Effector CD8-positive, alpha-beta T cell (primary cell): ENCODE measurements around the gene ATP13A5.

Source experiments
- DNase-seq: peaks from one replicate; lab custom pipeline; 2025; lab: John Stamatoyannopoulos, UW

The ATP13A5 gene

DNA sequence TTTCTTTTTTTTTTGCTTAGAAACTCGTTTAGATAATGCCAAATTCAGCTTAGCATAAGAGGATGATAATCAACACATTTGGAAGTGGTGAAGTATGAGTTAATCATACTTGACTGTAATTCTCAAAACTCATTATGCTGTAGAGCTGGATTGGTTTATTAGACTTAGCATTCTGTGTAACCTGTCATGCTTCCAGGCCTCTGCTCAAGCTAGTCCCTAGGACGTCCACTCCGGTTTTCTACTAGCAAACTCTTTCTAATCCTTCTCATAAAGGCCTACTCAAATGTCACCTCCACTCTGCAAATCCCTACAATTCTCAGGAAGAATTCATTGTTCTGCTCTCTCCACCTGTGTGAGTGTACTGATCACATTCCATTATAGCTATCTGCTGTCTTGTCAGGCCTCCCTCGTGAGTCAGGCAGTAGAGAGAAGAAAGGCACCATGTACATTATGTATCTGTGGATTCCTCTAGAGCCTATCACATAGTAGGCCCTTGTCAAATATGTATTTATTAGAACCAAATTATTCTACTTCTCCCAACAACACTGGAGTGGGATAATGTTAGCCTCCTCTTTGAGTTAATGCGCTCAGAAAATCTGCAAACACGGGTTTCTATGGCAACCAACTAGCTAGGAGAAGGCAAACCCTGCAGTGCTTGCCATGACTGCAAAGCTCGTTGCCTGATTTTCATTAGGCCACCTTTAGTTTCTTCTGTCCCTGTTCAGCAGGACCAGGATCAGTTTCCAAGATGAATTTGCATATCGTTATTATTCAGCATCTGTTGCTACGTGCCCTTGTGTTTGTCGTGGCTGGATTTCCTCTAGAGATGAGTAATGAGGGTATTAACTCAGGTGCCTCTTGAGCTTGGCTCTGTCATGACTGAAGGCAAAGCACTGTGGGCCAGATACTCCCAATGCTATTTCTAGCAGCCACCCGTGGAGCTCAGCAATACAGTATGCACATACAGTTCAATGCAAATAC, 30.7 kb downstream of the ATP13A5 start:
- no peak for DNase-seq

DNA sequence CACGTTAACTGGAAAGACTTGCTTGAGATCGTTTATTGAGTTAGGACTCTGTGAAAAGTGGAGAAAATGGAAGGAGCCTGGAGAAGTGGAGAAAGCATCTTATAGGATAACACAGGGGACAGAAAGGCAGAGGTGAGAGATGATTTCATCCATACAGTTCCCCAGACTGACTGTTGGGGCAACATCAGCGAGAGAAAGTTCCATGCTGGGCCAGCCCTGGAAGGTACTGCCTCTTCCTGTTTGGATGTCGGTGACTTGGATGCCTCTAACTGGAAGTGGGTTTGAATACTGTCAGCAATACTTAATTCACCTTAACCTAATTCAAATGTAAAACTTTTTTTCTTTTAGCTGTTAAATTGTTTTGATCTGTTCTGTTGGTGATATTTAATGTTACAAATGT, 32.3 kb downstream of the ATP13A5 start:
- DNase-seq: no peak

DNA sequence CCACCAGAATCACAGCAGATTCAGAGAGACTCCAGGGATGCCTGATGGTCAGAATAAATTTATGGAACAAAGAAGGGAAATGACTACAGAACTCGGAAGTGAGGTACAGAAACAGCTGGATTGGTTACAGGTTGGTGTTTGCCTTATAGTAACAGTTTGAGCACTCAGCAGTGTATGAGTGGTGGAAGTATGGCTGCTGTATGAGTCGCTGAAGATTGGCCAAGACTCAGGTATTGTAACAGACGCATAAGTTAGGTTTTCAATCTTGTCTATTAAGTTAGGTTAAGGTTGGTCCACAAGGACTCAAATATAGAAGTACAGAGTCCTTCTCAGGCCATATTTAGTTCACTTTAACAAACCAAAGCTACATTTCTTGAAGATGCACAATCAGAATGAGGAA, 33.1 kb downstream of the ATP13A5 start:
- no peak for DNase-seq

DNA sequence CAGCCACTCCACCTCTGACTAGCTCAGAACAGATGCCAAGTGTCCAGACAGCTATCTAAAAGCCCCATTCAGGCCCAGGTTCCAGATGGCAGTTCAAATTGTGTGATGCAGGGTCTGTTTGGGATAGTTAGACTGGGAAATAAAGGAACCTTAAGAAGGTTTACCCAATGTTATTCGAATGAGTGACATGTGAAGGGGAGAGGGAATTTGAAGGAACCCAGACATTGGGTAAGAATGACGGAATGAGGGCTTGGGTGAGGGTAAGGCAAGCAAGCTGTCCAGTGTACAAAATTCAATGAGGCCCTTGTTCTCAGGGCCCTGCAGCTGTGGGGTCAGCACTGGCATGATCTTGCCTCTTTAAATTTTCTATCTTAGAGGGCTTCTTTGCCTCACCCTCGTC, 34.1 kb downstream of the ATP13A5 start:
- DNase-seq: no peak

DNA sequence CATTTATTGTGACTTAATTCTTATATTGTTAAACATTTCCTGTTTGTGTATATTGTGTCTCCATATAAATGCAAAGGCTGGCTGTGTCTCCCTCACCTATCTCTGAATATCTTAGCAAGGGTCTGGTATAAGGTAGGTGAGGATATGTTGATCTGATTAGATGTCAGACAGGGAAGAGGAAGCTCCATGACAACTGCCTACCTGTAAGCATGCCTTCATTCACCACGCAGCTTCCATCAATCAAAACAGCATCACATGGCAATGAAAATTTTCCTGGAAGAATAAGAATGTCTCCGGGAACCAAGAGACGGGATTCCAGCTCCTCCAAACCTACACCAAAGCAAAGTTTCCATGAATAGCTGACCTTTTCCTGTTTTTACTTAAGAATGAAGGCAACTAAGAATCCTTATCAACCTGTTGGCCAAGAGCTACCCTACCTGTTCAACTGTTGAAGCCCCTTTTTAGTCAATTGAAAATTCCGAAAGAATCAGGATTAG, 34.8 kb downstream of the ATP13A5 start:
- DNase-seq: no peak

DNA sequence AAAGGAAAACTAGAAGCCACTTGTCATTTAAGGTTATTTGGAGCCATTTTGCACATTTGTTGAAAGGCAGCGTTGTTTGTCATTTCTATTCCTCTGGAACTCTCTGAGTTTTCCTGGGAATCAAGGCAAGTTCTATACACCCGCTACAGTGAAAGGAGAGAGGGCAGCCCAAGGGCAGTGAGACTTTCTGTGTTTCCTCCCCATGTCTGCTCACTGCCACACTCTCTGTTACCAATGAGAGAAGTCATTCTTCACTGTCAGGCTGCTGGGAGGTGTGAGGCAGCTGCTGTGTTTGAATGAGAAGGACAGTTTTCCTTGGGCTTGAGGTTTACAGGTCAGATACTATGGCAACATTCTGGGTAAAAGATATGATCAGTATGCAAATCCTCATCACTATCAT, 36.0 kb downstream of the ATP13A5 start:
- no peak for DNase-seq

DNA sequence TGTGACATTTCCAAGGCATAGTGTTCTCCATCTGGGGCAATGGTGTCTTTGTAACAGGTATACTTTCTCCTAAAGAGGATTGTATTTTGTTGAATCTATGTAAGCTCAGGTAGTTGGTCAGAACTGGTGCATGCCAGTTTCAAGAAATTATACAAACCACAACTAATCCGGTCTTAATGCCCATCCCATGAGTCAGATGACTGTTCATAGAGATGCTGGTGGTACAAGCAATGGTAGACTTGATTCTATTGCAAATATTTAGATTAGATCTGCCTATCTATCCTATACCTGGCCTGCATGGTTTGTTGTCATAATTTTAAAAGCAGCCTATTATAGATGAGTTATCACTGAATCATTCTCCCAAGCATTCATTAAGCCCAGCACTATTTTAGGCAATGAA, 43.5 kb downstream of the ATP13A5 start:
- no peak for DNase-seq

DNA sequence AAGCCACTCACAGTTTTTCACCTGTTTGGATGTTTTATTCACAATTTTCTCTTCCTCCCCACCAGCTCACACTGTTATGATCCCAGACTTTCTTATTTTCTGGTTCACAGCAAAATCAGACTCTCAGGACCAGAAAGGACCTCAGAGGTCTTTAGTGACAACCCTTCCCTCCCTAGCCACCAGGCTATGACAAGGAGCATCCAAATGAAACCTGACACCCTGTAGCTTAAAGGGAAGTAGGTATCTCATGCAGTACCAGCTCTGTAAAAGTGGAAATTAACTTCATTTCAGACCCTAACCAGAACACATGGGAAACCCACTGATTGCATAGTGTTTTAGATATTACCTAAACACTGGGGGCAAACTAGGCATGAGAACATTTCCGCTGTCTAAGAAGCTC, 45.3 kb downstream of the ATP13A5 start:
- DNase-seq: no peak

DNA sequence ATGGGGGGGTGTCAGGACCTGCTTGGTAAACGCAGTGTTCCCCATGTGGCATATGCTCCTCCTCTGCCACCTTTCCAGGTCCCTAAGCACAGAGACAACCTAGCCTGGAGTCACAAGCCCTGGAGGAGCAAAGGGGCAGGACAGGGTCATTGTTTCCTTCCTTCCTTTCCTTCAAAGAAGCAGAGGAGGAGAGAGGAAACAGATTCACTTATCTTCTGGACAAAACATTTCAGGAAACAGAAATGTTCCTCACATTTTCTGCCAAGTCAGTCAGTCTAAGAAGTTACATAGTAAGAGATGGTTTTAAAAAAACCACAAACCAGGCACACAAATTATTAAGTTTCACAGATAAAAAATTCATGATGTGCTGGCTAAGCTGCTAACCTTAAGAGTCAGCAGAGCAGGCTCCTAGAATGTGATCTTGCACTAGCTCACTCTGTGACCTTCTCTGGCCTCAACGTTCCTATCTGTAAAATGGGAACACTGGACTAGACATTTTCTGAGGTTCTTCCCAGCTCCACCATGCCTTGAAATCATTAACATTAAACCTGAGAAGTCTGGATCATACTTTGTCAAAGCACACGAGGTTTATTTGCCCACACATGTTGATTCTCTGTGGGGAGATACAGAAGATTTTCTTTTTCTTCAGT, 47.9 kb downstream of the ATP13A5 start:
- no peak for DNase-seq

DNA sequence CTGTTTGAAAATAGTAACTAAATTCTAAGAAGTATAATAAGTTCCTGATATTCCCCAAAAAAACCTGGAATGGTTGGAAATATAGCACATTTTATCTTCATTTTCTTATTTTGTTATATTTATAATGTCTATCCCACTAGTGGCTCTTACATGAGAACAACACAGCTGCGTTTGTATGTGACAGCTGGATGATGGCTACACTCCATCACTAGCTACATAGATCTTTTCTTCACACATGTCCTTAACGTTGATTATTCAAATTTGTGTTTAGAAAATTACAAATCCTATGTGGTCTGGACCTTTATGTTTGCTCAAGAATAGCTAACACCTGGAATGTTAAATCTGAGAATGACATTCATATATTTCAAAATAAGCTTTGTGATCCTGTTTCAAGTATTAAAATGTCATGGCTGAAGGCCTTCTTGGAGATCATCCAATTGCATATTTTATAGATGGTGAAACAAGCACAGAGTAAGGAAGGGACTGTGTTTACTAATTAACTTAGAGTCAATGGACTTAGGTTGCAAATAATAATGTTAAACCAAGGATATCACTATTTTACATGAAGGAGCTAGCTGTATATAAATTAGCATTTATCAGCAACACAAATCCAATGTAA, 60.8 kb downstream of the ATP13A5 start:
- no peak for DNase-seq

DNA sequence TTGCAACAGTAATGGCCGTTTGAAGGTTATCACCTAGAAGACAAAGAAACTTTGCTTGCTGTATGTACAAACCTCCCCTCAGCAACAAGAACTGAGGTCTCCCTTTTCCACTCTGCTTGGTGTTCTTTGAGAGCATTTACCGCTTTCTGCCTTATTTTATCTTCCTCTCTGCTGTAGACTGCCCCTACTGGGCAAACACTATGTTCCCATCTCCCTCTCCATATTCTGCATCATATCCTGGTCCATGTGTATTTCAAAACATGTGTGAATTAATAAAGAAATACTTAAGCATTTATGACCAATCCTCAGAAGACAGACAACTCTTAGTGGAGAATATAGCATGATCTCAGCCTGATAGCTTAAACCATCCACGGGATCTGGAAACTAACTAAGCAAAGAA, 64.4 kb downstream of the ATP13A5 start:
- DNase-seq: no peak

DNA sequence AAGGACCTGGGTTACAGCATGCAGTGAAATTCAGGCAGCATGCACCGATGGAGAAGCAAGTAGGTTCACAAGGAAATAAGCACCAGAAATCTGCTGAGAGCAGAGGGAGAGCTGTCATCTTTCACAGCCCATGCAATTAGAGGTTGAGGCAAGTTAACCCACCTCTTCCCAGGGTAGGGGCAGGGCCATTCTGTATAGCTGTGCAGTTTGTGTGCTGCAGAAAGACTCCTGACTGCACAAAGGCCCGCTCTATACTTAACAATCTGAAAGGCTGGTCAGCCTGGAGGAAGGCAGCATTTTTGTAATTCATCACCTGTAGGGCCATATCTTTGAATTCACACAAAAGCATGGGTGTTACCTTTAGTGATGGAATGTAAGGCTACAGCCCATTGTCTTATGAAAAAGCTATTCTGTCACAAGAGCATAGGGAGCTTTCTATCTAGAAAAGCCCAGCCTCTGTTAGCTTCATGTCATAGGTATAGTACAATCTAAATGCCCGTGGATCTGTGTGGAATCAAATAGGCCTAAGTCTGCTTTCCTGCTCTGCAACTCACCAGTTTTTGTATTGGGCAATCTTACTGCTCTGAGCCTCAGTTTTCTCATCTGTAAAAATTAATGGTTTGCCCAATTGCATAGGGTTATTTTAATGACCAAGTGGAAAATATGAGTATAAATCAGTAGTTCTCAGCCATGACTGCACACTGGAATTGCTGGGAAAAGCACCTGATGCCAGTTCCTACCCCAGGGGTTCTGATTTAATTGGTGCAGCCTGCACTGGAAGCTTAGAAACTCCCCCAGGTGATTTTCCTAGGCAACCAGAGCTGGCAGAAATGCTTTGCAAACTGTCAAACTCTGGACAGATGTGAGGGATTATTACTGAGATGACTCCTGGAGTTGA, 65.2 kb downstream of the ATP13A5 start:
- DNase-seq: no peak

DNA sequence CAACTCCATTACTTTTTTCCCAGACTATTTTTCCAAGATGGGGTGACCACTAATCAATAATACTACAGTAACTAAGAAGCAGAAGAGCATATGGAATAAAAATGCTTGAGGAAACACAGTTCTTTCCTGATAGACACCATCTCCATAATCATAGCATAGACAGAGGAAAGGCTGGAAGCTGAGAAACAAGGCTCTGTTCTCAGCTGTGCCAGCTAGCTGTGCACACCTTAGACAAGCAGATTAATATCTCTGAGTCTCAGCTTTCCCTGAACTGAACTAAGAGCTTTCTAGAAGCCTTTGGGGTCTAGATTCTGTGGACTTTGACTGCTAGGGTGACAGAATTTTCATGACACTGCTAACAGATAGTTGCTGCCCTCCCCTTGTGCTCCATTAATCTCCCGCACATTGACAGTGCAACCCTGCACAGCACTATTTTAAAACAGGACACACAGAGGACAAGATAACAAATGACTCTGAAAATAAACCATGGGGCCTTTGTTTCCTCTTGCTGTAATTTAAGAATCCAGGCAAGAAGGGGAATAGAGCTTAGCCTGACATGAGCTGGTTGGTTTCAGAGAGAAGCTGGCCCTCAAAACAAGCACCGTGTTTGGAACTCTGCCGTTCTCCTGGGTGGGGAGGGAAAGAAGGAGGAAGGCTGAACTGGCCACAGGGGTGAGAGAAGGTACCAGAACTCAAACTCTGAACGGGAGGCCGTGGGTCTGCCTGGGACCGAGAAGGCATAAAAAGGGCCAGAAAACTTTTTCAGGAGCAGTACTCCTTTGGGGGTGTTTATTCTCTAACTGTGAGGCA, 67.4 kb downstream of the ATP13A5 start:
- no peak for DNase-seq

DNA sequence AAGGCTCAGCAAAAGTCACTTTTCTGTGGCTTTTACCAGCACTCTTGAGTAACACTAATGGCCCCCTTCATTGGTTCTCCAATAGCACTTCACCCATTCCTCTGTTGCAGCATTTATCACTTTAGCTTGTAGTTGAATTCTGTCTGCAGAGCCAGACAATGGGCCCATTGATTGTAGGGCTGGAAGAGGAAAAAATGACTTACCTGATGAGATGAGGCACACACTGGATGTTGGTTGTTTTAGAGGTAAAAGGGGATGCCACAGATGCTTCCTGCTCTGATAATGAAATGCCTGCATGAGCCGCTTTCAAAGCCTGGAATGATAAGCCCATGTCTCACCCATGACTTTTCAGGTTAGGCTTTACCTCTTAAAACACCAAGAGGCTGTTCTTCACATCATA, 73.2 kb downstream of the ATP13A5 start:
- DNase-seq: no peak

DNA sequence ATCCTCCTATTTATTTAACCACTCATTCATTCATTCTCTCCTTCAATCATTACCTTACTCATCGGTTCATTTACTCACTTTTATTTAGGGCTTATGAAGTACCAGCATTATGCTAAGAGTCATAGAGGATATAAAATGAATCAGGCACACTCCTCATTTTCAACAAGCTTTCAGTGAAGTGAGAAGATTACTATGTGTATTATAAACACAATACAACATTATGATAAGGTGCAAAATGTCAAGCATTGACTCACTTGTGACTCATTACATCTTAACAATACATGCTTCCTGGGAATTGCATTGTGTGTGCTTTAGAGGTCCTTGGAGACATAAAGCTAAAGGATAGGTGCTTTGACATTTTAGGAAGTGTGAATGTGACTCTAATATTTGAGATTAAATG, 77.1 kb downstream of the ATP13A5 start:
- no peak for DNase-seq

DNA sequence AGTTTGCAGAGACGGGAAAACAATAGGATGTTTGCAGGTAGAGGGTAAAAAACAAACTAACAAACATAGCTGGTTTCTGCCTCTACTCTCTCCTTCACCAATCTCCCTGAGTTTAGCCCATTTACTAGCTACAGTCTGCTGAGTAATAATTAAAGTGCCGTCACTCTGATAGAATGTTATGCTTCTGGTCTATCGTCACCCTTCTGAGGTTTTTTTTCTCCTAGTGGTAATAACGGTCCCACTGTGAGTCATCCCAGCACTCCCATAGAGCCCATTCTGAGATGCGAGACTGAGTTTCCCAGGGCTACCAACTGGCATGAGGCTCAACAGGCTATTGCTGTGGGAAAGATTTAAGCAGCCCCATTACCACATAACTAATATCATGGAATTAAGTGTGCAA, 81.1 kb downstream of the ATP13A5 start:
- no peak for DNase-seq

DNA sequence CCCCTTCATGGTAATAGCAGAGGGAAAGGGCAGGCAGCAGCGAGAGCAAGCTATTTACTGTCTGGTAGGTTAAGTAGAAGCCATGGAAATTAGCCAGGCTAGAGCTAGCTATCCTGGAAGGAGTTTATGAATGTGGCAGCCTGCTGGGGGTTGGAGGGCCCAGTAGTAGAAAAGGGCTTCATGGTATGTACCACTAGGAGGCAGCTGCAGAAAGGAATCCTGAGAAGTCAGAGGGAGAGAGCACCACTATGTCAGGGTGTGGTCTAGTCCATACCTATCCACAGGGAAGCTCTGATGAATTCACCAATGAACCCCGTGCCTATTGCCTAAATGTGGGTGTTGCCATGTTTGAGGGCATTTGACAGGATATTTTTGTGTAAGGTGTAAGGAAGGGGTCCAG, 82.6 kb downstream of the ATP13A5 start:
- no peak for DNase-seq

DNA sequence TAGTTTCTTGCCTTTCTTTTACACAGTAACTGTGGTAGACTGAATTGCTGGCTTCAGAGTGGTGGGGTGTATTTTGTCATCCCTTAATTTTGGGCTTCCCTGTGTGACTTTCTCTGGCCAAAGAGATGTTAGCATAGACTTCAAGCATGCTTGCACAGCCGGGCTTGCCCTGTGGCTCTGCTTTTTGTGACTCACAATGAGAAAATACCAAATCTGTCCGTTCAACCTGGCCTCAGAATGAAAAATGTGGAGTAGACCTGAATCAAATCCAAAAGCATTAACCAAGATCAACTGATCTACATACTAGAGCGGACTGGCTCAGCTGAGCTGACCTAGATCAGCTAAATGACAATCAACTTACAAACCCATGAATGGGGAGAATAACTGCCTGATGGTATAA, 86.2 kb downstream of the ATP13A5 start:
- DNase-seq: no peak

DNA sequence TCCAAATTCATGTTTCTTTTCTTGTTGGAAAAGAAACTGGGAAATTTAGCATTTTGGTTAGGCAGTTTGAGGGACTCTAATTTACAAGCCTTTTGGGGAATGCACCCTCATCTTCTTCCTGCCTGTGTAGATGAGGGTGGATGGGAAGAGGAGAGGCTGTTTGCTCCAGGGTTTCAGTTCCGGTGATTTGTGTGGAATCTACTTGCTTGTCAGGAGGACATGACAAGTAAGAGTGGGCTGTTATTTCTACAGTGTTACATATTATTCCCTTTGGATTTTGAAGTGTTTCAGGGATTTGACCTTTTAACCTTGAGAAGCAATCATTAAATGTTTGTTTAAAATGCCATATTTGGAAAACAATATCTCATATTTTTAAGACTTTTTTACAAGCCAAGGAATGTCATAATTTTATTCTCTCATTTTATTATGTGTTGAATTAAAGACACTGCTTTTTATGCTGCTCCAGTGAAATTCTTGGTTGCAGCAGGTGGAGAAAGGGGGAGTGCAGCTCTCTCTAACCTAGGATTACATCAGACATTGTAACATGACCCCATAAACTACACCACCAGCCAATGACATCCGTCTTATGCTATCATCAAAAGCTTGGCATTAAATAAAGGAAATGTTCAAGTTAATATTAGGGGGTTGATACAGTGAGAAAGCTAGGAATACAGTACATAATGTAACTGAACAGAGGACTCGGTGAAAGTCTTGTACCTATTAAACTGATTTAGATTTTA, 107.3 kb downstream of the ATP13A5 start:
- no peak for DNase-seq

DNA sequence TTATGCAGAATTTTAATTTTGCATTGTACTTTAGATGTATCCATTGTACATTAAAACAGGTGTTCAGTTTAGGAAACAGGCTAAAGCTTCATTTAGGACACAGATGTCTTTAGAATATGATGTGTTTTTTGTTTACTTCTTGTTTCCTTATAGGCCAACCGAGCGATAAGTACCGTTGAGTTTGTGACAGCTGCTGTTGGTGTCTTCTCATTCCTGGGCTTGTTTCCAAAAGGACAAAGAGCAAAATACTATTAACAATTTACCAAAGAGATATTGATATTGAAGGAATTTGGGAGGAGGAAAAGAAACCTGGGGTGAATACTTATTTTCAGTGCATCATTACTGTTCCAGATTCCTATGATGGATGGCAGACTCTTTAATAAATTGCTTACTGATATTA, 108.1 kb downstream of the ATP13A5 start:
- DNase-seq: no peak
